ENCODE measurements around the gene STXBP4.

STXBP4 gene

DNA sequence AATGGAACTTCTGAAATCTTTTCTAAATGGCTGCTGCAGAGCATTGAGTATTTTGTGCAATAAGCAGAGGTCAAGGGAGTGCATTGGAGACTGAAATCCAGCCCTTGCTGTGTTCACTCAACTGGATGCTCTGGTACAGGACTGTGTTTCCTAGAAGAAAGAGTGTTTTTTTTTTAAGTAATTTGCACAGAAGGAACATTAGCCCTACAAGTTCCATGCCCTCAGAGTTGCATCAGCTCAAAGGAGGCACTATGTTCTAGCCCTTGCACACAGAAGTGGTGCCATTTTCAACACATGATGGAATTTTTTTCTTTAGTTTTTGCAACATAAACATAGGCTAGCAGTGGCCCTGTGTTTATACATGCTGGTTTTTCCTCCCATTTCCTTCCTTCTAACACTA, 152.1 kb downstream of the STXBP4 start:
- no peak for DNase-seq (ENCODE audit: low read depth in 2 of 2)

DNA sequence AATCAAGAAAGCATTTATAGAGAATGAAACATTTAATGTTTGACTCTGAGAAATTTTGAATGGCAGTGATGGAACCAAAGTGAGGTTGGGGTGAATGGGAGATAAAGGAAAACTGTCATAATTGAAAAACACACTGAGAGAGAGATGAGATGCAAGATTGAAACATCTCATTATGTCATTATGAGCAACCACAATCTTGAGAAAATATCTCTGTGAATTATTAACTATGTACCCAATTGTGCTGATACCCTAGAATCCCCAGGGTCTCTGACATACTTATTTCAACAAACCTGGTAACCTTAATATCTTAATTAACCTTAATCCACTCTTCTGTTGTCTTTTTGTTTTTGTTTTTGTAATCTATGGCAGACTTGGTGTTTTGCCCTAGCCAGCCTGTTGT, 152.7 kb downstream of the STXBP4 start:
- DNase-seq (ENCODE audit: low read depth in 2 of 2): no peak

DNA sequence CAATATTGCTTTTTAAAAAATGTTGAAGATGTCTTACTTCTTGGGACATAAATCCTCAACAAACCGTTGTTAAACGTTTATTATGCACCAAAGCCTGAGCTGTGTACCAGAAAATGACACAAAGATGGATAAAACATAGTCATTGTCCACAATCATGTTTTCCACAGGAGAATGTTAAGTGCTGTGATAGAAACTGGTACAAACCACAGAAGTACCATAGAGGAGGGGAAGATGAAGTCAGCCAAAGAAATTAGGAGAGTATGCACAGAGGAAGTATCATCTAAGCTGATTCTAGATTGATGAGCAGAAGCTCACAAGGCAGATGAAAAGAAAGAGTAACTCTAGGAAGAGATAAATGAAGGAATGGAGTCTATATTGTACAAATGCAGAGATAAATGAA, 153.5 kb downstream of the STXBP4 start:
- DNase-seq (ENCODE audit: low read depth in 2 of 2): no peak

DNA sequence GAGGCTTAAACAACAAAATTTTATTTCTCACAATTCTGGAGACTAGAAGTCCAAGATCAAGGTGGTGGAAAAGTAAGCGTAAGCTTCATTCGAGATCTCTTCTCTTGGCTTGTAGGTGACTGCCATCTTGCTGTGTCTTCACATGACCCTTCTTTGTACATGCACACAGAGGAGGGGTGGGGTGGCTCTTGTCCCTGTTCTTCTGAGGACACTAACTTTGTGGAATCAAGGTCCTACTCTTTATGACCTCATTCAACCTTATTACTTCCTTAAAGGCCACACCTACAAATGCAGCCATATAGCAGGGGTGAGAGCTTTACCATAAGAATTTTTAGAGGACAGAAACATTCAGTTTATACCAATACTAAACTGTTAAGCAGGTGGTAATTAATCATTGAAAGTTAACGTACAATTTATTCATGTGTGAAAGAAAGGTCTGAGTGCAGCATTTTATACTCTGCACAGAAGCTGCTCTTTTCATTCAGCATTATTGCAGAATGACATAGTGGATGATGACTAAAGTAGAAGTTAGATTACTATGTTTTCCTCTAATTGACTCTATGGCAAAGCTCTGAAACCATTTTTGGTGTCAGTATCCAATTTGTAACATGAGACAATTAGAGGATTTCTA, 156.3 kb downstream of the STXBP4 start:
- DNase-seq (ENCODE audit: low read depth in 2 of 2): no peak

DNA sequence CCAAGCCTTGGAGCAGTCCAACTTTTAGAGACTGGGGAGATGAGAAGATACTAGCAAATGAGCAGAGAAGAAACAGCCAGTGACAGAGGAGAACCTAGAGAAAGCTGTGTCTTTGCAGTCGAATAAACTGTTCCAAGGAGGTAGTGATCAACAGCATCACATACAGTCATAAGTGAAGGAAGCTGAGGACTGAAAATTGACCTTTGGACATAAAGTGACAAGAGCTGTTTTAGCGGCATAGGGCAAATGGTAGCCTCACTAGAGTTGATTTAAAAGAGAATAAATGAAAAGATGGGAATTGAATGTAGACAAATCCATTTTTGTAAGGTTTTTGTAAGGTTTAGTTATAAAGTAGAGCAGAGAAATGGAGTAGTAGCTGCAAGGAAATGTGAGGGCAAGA, 165.0 kb downstream of the STXBP4 start:
- no peak for DNase-seq (ENCODE audit: low read depth in 2 of 2)

DNA sequence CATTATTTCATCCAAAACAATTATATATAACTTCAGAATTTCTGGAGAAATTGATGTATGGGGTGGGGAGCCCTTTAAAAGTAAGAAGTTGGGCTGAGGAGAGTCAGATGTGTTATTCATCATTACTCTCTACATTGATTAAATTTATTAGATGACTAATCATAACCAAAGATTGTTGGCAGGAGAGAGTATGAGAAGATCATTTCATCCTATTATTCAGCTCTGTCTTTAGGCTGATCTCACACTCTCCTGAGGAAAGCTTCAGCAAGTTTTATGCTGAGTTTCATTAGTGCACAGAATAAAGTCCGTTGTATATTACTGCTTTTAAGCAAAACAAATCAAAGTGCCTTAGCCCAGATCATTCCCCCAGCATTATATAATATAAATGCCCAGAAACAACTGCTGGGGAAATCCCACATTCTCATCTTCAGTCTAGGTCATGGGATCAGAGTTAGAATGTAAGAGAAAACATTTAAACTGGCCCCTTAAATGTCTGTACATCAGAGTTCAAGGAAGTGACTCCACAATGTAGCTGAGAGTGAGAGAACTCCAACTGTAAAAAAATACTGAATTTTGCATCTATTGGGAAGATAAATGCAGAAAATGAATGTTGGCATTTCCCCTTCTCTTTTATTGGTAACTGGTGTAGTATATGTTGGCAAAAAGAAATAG, 166.1 kb downstream of the STXBP4 start:
- peak in 1 of 2 experiments; percentile 5 for DNase-seq (ENCODE audit: low read depth in 2 of 2)

DNA sequence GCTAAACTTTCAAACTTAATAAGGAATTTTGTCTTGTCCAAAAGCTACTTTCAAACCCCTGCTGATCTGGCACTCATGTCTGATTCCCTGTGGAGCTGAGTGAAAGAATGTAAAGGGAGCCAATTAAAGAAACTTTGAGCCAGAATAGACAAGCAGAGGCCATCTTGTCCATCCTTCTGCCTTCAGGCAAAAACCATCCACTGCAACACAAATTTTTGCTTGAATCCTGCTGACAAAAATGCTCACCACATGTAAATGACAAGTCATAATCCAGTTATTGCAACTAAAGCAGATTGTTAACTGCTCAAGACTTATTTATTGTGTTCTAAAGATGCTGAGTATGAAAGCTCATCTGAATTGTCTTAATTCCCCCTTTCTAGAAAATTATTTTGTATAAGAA, 172.2 kb downstream of the STXBP4 start:
- DNase-seq (ENCODE audit: low read depth in 2 of 2): no peak

DNA sequence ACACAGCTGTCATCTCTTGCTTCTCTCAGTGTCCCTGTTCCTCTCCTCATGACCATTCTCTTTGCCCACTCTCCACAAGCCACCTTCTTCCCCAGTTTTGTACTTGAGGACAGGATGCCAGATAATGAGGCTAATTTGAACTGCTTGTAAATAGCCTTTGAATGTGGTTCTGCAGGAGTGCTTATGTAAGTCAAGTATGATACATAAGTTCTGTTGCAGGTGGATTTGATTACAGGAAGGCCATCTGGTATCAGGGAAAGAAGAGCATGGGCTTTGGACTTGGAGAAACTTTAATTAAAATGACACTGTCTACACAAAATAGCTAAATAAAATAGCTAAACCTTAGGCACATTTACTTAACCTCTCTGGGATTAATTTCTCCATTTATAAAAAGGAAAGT, 176.0 kb downstream of the STXBP4 start:
- DNase-seq (ENCODE audit: low read depth in 2 of 2): no peak

DNA sequence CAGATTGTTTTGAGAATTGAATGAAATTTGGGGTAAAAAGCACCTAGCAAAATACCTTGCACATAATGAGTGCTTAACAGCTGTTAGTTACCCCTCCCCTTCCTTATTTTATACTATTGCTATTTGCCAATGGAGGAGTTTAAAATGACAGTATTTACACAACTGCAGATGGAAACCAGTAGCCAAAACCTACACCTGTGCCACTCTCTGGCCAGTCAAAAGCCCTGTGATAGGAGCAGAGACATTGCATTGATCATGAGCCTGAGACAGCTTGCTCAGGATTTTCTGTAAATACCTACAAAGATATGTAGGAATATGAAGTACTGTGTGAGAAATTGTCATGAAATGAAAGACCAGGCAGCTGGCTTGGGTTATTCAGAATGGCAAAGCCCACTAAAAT, 180.9 kb downstream of the STXBP4 start:
- no peak for DNase-seq (ENCODE audit: low read depth in 2 of 2)

DNA sequence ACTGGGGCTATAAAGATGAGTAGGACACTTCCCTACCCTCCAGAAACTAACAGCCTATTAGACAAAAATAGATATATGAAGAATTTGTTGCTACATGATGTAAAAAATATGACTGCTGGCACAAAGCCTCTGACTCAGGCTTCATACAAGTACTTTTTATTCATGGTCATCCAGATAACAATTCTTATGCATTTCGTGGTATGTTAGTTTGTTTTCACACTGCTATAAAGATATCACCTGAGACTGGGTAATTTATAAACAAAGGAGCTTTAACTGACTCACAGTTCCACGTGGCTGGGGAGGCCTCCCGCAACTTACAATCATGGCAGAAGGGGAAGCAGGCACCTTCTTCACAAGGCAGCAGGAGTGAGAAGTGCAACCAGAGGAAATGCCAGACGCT, 183.7 kb downstream of the STXBP4 start:
- no peak for DNase-seq (ENCODE audit: low read depth in 2 of 2)

DNA sequence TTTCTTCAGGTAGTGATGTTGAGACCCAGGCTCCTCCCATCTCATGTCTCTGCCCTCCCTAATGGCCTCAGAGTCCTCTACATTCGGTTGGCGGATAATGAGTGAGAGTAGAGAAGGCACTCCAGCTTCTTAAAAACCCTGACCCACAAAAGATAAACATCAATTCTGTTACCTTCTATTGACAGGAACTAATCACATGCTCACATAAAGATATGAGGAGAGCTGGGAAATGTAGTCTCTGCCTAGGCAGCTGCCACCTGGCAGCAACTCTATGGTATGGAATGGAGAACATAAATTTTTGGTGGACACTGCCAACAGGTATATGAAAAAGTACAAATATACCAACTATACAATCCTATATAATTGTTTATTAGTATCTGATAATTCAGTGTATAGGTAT, 185.5 kb downstream of the STXBP4 start:
- DNase-seq (ENCODE audit: low read depth in 2 of 2): no peak

DNA sequence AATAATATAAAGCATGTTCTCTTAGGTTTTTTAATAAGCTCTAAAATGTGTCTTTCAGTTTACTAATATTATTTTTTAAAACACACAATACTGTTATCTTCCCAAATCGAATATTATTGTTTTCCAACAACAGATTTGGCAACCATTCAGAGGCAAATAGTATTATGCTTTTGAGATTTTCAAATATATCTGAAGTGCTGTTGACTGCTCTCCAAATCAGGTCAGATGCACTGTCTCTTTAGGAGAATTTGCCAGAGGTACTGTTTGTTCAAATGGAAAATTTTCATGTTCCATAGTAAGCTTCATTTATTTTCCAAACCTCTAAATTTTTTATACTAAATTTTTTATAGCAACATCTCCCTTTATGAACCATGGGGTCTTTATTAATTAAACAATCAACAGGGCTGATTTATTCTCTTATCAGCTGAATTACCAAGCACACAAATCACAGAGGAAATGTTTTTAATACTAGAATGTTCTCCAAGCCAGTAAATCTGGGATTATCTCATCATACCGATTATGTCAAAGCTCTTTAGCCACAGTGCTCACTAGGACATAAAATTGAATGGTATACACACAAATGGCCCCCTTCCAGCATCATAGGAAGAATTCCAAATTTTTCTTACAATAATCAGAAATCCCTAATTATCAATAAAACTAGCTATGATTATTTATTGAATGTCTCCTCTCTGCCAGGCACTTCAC, 187.4 kb downstream of the STXBP4 start:
- no peak for DNase-seq (ENCODE audit: low read depth in 2 of 2)

DNA sequence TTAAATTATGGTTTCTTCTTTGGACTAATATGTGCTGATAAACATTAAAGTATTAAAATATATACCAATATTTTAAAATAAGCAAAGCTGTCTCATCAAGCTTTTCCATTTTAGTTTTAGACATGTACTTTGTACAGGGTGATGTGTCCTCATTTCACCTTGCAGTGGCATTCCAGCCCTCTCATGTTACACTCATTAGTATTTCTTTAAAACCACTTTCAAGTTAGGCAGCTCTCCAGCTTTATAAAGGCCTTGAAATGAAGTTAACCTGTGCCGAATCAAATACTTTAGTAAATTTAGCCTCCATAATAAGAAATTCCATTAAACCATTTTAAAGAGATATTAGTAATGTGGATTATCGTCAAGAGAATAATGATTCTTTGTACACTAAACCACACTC, 188.6 kb downstream of the STXBP4 start:
- peak in 1 of 2 experiments; percentile 19 for DNase-seq (ENCODE audit: low read depth in 2 of 2)

DNA sequence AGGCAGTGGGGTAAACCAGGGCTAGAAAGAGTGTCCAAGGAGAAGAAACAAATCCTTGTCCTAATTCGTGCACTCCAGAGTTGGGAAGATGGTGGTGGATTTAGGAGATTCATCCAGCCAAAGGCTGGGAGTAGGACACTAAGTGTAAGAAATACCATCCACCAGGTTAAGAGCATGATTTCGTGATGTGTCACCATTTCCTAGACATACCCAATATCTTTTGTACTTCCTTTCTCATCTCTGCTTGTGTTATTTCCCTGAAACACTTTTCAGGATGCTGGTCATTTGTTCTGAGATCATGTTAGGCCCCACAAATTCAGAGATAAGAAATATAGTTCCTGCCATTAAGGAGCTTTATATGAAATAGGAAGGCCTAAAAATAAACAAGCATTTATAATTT, 189.9 kb downstream of the STXBP4 start:
- DNase-seq (ENCODE audit: low read depth in 2 of 2): no peak

DNA sequence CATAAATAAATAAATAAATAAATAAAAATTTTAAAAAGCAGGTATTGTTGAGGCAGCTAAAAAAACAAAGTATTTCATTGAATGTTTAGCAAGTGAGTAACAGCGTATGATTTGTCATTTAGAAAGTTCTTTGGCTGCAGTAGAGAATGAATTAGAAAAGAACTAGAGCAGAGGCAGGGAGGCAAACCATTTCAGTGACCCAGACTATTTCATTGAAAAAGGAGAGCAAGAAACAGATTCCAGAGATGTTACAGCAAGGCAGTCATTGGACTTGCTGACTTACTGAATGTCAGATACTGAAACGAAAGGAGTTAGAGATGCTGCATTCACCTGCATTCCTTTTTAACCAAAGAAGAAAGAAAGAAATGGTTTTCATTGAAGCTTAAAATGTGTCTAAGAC, 190.7 kb downstream of the STXBP4 start:
- no peak for DNase-seq (ENCODE audit: low read depth in 2 of 2)

DNA sequence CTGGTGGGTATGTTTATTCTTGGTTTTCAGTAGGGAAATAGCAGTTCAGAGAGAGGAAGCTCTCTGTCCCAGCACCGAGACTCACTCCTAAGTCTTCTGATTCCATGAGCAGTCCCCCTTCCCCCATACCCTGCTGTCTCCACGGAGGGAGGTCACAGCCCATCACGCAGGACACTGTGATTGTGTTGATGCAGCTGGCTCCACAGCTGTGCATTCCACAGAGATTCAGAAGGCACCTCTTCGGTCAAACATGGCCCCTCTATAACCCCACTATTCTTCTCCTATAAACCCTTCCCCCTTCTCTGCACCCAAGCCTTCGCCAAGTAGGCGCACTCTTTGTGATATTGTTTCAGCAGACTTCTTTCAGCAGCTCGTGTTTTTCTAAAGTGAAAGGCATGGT, 191.9 kb downstream of the STXBP4 start:
- no peak for DNase-seq (ENCODE audit: low read depth in 2 of 2)

DNA sequence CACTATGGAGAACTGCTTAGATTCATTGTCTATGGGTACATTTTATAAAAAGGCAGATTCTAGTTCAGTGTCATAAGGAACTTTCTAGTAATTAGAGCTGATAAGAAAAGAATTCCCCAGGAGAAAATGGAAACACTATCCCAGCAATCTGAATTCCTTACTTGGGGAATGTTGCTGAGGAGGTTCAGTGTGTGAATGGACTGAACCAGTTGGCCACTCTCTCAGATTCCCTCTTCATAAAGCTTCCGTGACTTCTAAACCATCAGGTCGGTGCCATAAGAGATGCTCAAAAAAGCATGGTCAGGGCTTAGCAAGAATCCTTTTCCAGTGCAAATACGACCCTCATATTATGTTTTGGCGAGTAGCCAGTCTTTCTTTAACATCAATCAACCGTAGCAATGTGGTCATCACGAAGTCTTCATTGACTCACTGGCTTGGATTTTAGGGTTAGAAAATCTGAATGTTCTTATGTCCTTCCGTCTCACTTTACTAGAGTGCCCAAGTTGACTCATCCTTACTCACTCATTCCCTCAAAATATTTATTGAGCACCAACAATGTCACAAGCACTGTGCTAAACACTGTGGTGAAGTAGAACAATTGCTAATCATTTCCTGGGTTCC, 193.5 kb downstream of the STXBP4 start:
- peak; percentile 53 to 59 for DNase-seq (ENCODE audit: low read depth in 2 of 2)

DNA sequence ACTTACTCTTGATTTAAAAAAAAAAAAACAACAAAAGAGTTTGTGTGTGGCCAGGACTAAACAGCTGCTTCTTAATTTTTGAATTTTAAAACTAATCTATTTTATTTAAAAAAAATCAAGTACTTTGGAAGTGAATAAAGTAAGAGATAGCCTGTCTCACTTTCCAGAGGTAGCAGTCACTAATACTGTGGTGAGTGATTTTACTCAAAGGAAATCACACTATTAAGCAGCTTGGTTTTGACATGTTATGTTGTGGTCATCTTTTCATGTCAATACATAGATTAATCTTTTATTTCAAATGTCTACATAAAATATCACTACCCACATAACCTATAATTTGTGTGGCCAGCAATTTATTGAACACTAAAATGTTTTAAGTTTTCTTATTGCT, 194.0 kb downstream of the STXBP4 start:
- no peak for DNase-seq (ENCODE audit: low read depth in 2 of 2)

DNA sequence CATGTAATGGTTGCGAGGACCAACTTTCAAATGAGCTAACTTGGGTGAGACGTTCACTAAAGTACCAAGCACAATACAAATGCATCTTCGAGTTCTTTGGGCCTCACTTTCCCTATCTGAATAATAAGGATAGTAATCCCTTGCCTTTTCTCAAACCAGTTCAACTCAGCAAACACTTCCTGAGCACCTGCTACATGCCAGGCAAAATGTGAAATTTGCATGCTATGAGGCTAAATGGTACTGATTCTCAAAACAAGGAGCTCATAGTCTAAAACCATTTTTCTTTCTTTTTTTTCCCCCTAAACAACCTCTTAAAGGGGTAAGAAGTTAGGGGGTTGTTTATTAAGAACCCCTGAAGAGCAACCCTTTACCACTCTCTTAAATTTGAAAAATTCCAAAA, 194.8 kb downstream of the STXBP4 start:
- no peak for DNase-seq (ENCODE audit: low read depth in 2 of 2)

DNA sequence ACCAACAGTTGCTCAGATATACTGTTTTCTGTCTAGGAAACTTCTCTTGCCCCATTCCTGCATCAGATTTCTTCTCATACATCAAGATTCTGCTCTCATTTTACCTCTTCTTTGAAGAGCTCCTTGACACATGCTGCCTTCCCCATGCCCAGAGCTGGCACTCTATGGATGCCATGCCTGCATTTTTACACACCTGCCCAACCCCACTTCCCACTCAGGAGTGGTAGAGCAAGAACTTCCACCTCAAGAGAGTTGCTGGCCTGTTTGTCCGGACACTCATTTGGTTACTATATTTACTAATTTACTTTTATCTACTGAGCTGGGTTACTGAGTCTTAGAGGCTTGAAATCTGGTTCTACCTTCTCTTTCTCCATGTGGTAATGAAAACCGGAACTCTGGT, 197.9 kb downstream of the STXBP4 start:
- no peak for DNase-seq (ENCODE audit: low read depth in 2 of 2)

DNA sequence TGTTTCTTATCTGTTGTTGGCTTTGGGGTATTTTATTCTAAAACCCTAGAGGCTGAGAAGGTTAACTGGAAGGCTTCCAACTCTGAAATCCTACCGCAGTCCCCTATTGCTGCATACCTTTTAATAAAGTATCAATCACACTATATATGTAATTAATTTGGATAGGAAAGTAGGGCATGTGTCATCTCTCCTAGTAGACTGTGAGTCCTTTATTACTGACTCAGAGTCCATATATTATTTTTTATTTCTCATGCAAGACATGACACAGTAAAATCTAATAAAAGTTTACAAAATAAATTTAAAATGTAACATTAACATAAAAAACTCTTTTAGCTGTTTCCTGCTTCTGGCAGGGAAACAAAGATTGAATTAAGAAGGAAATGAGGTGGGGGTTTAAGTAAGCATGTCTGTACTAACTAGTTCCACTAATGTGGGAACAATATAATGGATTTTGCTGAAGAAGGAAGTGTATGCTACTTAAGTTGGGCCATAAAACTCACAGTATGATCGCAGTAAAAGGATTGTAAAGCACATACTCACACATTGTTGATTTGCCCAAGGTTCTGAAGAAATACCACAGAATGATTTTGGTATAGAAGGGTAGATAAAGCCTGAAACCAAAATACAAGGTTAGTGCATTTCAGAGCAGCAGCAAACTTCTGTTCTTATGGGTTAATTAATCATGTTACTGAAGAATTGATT, 198.6 kb downstream of the STXBP4 start:
- DNase-seq (ENCODE audit: low read depth in 2 of 2): peak in 1 of 2 experiments; percentile 3

All from fibroblast of skin of left quadriceps (primary cell).